Activated CD4-positive, alpha-beta T cell treated with anti-CD3 and anti-CD28 coated beads for 4 hours (primary cell): ENCODE measurements around the gene SPAG9.

Experiments
- DNase-seq, 2 donors: peaks; one replicate each; pipeline ENCODE4 v3.0.0-alpha.2; 2020

SPAG9 gene

DNA sequence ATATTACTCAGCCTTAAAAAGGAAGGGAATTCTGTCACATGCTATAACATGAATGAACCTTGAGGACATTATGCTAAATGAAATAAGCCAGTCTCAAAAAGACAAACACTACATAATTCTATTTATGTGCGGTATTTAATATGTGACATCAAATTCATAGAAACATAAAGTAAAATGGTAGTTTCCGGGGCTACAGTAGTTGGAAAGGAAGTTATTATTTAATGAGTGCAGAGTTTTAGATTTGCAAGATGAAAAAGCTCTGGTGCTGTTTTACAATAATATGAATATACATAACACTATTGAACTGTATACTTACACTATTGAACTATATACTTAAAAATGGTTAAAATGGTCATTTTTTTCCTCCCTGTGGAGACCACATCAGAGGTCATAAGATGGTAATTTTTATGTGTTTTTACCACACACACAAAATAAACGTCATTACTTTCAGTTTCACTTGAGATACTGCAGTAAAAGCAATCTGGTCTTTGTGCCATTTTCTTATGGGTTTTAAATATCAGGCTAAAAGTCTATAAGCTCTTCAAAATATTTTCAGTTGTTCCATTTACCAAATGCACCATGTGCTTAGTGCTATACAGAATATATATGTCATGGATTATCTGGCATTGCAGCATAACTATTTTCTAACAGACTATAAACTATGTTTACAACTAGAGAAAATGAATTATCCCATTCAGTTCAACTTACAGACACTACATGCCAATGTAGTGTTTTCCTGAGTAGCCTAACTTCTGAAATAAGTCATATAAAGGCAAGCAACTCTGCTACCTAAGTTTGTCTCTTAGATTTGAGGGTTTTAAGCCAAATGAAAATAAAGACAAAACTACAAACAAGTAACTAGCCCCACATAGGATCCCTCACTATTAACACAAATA lies 90.9 kb downstream of the SPAG9 start:
- no peak for DNase-seq

DNA sequence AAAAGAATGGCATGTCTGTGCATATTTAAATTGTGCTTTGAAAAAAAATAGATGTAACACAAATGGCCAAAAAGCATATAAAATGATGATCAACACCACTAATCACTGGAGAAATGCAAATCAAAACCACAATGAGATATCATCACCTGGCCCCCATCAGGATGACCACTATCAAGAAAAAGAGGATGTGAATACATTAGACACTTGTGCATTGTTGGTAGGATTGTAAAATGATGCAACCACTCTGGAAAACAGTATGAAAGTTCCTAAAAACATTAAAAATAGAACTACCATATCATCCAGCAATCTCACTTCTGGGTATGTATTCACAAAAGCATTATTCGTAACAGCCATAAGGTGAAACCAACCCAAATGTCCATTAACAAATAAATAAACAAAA lies 91.5 kb downstream of the SPAG9 start:
- DNase-seq: no peak

DNA sequence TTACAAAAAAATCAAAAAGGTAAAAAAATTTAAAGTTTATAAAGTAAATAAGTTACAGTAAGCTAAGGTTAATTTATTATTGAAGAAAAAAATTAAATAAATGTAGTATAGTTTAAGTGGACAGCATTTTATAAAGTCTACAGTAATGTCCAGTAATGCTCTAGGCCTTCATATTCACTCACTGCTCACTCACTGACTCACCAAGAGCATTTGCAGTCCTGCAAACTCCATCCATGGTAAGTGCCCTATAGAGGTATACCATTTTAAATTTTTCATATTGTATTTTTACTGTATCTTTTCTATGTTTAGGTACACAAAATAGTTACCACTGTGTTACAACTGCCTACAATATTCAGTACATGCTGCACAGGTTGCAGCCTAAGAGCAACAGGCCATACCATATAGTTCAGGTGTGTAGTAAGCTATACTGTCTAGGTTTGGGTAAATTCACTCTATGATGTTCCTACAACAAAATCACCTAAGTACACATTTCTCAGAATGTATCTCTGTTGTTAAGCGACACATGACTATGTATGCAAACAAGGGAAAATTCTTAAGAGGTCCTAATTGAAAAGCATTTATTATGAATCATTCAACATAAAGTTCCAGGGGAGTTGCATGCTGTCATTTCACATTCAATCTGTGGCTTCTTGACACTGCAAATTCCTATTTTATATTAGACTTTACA lies 92.3 kb downstream of the SPAG9 start:
- no peak for DNase-seq

DNA sequence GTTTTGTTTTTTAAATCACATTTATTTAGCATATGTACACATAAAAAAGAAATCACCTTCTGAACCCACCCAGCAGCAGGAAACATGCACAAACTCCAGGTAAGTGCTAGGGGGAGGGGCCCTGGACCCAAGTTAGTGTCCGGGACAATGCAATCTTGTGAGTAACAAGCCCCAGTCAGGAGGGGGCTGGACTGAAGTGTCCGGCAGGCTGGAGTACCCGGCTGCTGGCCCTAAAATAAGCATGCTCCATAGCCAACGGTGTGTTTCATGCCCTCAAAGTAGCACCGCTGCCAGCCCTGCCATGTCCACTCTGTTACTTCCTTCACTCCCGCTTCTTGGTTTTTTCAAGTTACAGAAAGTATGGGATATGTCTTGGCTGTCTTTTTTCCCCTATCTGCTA lies 102.1 kb downstream of the SPAG9 start:
- DNase-seq: no peak

DNA sequence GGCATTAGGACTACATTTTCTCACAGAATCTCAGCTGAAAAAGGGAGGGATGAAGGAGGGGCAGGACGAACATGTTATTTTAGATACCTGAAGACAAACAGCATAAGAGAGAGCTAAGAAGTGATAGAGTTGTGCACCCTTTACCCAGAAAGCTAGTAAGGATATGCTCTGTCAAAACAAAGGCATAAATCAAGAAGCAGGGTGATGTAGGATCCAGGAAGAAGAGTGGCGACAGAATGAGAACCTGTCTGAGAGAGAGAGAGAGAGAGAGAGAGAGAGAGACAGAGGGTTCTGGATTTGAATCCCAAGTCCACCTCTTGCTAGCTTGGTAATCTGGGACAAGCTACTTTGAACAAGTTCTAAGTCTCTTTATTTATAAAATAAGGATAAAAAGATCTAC lies 103.4 kb downstream of the SPAG9 start:
- no peak for DNase-seq

DNA sequence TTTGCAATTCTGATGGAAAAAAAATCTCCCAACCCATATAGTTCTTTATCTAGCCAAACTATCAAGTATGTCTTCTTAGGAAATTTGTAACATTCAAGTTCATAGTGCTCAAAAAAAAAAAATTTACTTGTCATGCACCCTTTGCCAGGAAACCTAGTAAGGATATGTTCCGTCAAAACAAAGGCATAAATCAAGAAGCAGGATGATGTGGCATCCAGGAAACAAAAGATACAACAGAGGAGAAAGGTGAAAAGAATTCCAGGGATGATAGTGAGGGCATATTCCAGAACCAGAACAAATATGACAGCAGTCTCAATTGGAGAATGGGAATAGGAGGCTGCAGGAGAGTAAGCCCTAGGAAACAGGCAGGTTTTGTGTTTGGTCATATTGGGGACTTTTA lies 104.6 kb downstream of the SPAG9 start:
- no peak for DNase-seq

DNA sequence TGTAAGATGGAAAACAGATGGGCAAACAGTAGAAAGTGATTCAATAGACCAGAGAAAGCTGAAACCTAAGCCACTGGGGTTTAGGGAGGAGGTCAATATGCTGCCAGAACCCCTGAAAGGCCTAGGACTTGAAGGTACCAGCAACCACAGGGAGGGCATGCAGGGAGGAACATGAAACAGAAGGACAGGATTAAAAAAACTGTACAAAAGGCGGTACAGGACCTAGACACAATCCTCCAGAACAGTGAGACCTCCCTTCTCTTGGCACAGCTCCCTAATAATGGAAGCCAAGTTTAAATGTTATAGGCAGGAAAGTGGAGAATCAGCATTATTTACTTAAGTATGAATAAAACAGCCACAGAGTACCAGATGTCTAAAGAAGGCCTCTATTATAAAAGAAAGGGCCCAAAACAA lies 105.5 kb downstream of the SPAG9 start:
- DNase-seq: no peak

DNA sequence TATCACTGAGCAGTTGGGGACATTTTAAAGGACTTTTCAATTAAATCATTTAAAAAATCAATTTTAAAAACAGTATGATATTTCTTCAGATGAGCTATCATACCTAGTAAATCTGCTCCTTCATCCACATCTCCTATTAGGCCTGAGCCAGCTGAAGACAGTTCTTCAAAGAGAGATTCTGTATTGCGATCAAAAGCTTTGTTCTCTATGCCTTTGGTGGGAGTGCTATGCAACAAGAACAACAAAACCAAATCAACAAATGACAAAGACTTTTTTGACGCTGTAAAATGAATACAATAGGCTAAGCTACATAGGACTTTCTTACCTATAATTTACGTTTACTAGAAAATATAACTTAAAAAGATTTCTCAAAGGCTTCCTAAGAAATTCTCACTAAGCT lies 106.5 kb downstream of the SPAG9 start:
- no peak for DNase-seq

DNA sequence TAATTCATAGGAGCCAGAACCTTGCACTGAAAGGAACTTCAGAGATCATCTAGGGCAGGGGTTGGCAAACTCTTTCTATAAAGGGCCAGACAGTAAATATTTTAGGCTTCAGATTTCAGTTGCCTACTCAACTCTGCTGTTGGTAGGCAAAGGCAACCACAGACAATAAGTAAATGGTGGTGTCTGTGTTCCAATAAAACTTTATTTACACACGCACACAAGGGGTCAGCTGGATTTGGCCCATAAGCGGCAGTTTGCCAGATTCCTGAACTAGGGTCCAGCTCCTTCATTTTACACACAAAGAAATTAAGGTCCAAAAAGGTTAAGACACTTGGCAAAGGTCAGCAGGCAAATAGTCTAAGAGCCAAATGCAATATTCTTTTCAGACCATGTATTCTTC lies 107.3 kb downstream of the SPAG9 start:
- DNase-seq: no peak

DNA sequence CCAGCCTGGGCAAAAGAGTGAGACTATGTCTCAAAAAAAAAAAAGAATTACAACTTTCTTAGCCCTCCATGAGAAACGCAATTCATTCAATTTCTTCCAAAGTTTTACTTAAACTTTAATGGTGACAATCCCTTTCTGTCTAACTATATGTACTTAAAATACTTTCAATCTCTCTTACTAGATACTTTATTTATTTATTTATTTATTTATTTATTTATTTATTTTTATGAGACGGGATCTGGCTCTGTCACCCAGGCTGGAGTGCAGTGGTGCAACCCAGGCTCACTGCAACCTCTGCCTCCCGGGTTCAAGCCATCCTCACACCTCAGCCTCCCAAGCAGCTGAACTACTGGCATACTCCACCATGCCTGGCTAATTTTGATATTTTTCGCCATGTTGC lies 108.1 kb downstream of the SPAG9 start:
- no peak for DNase-seq

DNA sequence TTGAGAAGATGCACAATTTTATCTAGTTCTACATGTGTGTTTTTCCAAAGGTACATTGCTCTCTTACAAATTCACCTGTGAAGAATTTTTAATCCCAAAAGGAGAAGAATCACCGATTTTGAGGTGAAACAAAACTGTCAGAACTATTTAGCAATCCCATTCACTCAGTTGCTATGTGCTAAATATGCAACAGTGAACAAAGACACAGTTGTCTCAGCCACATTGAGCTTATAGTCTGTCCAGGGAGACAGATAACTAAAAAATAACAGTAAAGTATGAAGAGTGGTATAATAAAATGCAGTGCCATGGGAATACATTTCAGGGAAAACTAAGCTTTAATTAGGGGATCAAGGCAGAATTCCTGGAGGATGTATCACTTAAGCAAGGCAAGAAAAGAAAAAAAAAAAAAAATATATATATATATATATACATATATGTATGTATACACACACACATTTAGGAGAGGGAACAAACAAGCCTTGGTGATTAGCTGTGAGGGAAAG lies 110.4 kb downstream of the SPAG9 start:
- DNase-seq: no peak

DNA sequence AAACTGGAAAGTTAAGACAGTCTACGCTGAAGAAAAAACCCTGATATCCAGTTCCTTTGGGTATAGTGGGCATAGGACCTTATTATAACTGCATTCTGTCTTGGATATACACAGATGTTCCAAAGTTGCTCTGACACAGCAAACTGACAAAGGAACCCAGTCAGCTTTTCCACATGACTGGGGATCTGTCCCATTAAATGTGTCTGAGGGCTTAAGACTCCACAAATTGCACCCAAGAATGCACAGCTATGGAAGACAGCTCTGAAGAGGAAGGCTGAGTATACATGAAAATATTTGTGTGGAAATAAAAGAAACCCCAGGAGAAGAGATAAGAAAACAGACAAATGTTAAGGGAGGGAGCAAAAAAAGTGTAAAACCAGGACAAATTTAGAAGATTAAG lies 114.1 kb downstream of the SPAG9 start:
- no peak for DNase-seq

DNA sequence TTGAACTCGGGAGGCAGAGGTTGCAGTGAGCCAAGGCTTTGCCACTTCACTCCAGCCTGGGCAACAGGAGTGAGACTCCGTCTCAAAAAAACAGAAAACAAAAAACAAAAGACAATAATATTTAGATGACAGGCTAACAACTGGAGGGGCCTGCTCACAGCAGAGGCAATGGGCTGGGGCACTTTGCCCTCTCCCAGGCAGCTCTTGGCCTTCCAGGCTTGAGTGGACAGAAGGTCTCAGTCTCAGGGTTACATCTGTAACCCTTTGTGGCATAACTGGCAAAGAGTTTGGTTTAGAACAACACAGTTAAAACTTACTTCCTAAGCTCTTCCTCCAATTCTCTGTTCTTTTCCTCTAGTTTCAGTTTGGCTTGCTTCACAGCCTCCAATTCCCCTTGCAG lies 114.9 kb downstream of the SPAG9 start:
- no peak for DNase-seq

DNA sequence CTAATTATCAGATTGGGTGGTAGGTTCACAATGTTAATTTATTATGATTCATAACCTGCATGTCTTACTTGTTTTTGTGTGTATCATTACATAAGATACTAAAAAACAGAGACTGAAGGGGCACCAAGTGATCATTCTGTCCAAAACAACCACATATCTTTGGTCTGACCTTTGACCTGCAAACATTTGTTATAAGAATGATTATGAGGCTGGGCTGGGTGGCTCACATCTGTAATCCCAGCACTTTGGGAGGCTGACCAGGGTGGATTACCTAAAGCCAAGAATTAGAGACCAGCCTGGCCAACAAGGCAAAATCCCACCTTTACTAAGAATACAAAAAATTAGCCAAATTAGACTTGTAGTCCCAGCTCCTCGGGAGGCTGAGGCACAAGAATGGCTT lies 116.4 kb downstream of the SPAG9 start:
- DNase-seq: no peak

DNA sequence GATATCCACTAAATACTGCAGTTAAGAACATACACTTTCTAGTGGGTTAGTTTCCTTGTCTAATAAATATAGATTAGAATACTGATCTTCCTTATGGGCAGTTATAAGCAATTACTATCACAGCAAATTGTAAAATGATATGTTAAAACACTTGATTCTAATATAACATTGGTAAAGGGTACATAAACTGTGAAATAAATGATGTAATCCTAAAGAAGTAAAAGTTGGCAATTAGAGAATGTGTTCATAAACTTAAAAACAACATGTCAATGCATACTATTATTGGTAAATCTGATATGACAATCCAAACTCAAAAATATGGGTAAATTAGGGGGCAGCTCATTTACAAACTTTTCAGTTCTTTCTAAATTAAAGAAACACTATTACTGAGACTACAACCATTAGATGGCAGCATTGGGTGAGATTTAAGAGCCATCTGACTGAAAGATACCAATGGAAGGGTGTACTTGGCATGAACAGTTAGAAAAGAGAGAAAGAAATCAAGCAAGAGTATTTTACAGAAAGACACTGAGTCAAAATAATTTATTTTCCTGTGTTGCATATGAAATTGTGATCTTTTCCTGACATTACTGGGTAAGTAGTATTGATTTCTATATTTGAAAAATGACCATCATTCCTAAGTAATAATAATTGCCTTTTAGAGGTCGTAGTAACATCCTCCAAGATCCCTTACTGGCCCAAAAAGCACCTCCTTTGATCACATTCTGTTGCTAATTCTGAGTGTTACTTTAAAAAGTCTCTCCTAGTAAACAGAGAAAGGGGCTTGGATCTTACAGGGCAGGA lies 119.6 kb downstream of the SPAG9 start:
- peak in 1 of 2 donors; percentile 27 for DNase-seq

DNA sequence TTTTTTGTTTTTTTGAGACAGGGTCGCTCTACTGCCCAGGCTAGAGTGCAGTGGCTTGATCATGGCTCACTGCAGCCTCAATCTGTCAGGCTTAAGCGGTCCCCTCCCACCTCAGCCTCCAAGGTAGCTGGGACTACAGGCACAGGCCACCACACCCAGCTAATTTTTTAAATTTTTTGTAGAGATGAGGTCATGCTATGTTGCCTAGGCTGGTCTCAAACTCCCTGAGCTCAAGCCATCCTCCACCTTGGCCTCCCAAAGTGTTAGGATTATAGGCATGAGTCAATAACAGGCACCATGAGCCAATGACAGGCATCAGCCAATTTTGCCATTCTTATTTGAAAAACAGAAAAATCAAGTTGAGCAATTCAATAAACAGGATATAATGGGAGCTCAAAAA lies 125.0 kb downstream of the SPAG9 start:
- DNase-seq: no peak

DNA sequence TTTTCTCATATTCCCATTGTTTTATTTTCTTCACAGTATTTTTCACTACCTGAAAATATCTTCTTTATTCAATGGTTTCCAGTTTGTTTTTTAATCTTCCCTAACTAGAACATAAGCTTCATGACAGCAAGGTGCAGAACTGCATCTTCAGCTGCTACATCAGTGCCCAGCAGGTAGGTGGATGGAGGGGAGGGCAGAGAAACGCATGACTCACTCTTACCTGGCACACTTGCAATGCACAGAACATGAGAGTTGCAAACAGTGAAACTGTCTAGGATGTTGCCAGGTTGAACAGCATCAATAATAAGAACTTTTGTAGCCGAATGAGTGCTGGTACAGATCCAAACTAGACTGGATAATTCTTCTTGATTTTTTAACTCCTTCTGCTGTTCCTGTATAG lies 127.1 kb downstream of the SPAG9 start:
- DNase-seq: peak in 1 of 2 donors; percentile 13

DNA sequence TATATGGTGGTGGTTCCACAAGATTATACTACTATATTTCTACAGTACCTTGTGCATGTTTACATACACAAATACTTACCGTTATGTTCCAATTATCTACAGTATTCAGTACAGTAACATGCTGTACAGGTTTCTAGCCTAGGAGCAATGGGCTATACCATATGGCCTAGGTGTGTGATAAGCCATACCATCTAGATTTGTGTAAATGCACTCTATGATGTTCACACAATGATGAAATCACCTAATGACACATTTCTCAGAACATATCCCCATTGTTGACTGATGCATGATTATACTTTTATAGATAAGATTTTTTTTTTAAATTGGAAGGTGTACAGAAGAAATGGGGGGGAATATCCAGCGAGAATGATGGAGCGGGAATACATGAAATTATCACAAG lies 131.5 kb downstream of the SPAG9 start:
- DNase-seq: no peak

DNA sequence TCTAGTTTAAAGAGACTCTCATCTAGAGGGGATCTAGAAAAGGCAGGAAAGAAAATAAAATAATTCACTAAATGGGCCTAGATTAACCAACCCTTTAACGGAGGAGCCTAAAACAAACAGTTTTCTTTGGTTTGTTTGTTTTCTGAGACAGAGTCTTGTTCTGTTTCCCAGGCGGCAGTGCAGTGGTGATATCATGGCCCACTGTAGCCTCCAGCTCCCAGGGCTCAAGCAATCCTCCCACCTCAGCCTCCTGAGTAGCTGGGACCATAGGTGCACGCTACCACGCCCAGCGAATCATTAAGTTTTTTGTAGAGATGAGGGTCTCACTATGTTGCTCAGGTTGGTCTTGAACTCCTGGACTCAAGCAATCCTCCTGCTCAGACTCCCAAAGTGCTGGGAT lies 132.2 kb downstream of the SPAG9 start:
- no peak for DNase-seq

DNA sequence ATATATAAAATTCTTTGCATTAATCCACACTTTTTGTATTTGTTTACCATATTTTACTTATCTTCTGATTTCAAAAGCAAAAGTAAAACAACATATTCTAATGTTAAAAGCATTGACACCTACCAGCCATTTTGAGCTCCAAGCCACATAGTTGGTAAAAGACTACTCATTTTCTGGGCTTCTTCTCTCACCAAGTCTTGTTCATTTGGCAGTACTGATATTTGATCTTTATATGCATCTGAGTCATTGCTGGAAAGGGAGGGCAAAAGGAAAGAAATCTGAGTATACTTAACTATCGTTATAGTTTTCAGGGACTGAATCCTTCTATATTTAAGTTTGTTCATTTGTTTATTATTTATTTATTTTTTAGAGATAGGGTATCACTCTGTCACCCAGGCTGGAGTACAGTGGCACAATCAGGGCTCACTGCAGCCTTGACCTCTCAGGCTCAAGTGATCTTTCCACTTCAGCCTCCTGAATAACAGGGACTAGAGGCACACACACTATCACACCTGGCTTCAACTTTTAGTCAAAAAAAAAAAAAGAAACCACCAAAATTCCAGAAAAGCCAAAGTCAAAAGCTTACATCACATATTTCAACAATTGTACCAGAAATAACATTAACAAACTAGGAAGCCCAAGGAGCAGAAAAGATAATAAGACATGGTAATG lies 133.5 kb downstream of the SPAG9 start:
- no peak for DNase-seq

DNA sequence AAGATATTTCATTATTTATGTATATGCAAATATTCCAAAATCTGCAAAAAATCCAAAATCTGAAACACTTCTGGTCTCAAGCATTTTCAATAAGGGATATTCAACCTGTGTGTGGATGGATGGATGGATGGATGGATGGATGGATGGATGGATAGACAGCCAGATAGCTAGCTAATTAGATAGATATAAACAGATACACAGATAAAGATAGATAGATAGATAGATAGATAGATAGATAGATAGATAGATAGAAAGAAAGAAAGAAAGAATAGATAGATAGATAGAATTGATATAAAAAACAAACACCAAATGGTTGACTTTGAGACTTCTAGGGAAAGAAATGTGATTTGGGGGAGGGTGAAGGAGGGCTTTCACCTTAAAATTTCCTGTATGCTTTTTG lies 139.4 kb downstream of the SPAG9 start:
- DNase-seq: no peak

DNA sequence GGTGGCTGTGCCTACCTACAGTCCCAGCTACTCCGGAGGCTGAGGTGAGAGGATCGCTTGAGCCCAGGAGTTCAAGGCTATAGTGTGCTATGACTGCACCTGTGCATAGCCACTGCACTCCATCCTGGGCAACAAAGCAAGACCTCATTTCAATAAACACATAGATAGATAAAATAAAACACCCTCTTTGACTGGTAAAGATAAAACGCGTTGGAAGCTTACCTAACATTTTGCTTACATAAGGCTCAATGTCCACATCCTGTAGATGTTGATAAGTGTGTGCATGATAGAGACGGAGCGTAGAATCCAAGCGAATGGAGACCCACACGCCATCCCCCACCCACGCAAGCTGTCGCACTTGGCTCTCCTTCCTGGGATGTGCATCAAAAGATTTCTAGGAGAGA lies 141.1 kb downstream of the SPAG9 start:
- DNase-seq: no peak
